Gastroesophageal sphincter (tissue), 4 donors: ENCODE measurements around the gene DLL1. TPM values are rescaled to one million over a fixed set of nuclear protein-coding genes. Genes with fewer than 3 reads are reported as not detected.
"Not testable (repeated sequence)": the region's sequence is repeated elsewhere in the genome, so short reads cannot be mapped to it uniquely, and the experiment has no call there.

Source experiments
- ATAC-seq: fragments of 150-250 bp; one replicate; pipeline ENCODE4 v1.9.1; 2016; ENCODE audit warnings: mild to moderate bottlenecking, moderate library complexity
- H3K27ac ChIP-seq, 4 donors: fragments of 200-600 bp; sonication (generic) in 3 of 4; 1 replicate in 3 of 4; 2 replicates in 1 of 4; pipeline ENCODE4 v1.5.1; 2016 to 2019
- H3K27me3 ChIP-seq: fragments of 200-600 bp; sonication (generic); one replicate; pipeline ENCODE4 v1.5.1; 2019
- H3K36me3 ChIP-seq, 2 donors: fragments of 200-600 bp; sonication (generic); one replicate each; pipeline ENCODE4 v1.5.1; 2019; ENCODE audit warnings: control low read depth in 1 of 2
- H3K4me1 ChIP-seq, 3 donors: fragments of 200-600 bp; sonication (generic); 1 replicate in 2 of 3; 2 replicates in 1 of 3; pipeline ENCODE4 v1.5.1; 2016 to 2019; ENCODE audit warnings: control low read depth in 2 of 3
- H3K4me3 ChIP-seq, 2 donors: fragments of 200-600 bp; sonication (generic); one replicate each; pipeline ENCODE4 v1.5.1; 2019; ENCODE audit warnings: mild to moderate bottlenecking in 1 of 2, moderate library complexity in 1 of 2
- H3K9me3 ChIP-seq, 3 donors: fragments of 200-600 bp; sonication (generic); one replicate each; pipeline ENCODE4 v1.5.1; 2017 to 2019; ENCODE audit warnings: control low read depth in 2 of 3
- EP300 ChIP-seq: sonication (generic); formaldehyde crosslinking; IDR thresholded peaks from one replicate; pipeline ENCODE4 v1.6.1; 2017; ENCODE audit warnings: antibody characterized with exemption, mild to moderate bottlenecking
- POLR2A ChIP-seq, 2 donors: fragments of 450-650 bp; IDR thresholded peaks; one replicate each; pipeline ENCODE4 v1.6.1; 2017; ENCODE audit warnings: antibody characterized with exemption in 2 of 2, mild to moderate bottlenecking in 2 of 2, moderate library complexity in 1 of 2
- POLR2AphosphoS5 ChIP-seq: sonication (generic); formaldehyde crosslinking; IDR thresholded peaks from one replicate; pipeline ENCODE4 v1.6.1; 2017; ENCODE audit warnings: antibody characterized with exemption
- WGBS, 2 donors: methylation state at CpG; one replicate each; pipeline ENCODE4 v1.1.5; 2018; ENCODE audit warnings: low coverage in 1 of 2; 5-methylcytosine and 5-hydroxymethylcytosine counted together
- total RNA-seq, 4 donors: library from RNA; depleted of rRNA; stranded (reverse); fragments of >200 nt; gene quantifications; one replicate each; pipeline ENCODE4 v1.1.0, GENCODE V29; 2016
- TF ChIP-seq, protein P1 (sequence below), 4 experiments: fragments of 200-600 bp in 2 of 4; fragments of 450-650 bp in 2 of 4; sonication (generic) in 1 of 4; IDR thresholded peaks; one replicate each; pipeline ENCODE4 v1.5.1; 2017 to 2019; ENCODE audit warnings: antibody characterized with exemption in 4 of 4, mild to moderate bottlenecking in 2 of 4, moderate library complexity in 2 of 4

The DLL1 gene
- total RNA-seq, 4 donors from 2014 or later, result 5.3 to 11.8 (median 6.5) TPM

DNA sequence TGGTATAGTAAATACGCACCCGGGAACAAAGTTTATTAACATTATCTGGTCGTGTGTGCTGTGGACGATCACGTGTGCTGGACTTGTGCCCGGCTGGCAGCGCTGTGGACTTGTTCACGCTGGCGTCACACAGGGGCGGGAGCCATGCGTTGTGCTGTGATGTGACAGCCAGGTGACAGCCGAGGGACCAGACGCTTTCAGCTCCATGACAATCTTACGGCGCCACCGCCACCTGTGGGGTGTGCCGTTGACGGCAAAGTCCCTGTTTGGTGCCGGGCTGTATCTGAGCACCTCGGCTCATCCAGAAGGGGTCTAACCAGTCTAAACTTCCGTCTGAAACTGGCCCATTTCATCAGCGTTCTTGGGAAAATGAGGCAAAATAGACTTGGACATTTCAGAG lies 25.2 kb downstream of the DLL1 start:
- 45 to 79% methylated on average over 10 of the region's 22 CpGs for WGBS, 2 donors
- Histone ChIP-seq H3K4me3 (no peak overlapping the region), H3K27me3 (no peaks in the 10 kb centered on the region), H3K9me3 (no peaks in the 10 kb centered on the region), H3K4me1 (peaks cover 0 to 19% (median 5%) of the 10 kb centered on the region in 3 donors), H3K27ac (peak overlapping the region in 1 of 4 donors; percentile 24), H3K36me3 (no peaks in the 10 kb centered on the region)
- no peak for TF ChIP-seq EP300
- TF ChIP-seq POLR2A (IDR thresholded peaks at IDR 0.05), result no peak
- TF ChIP-seq, protein P1, sequence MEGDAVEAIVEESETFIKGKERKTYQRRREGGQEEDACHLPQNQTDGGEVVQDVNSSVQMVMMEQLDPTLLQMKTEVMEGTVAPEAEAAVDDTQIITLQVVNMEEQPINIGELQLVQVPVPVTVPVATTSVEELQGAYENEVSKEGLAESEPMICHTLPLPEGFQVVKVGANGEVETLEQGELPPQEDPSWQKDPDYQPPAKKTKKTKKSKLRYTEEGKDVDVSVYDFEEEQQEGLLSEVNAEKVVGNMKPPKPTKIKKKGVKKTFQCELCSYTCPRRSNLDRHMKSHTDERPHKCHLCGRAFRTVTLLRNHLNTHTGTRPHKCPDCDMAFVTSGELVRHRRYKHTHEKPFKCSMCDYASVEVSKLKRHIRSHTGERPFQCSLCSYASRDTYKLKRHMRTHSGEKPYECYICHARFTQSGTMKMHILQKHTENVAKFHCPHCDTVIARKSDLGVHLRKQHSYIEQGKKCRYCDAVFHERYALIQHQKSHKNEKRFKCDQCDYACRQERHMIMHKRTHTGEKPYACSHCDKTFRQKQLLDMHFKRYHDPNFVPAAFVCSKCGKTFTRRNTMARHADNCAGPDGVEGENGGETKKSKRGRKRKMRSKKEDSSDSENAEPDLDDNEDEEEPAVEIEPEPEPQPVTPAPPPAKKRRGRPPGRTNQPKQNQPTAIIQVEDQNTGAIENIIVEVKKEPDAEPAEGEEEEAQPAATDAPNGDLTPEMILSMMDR (IDR thresholded peaks at IDR 0.05), result no peak
- no peak for TF ChIP-seq POLR2AphosphoS5
- ATAC-seq, result no peak

DNA sequence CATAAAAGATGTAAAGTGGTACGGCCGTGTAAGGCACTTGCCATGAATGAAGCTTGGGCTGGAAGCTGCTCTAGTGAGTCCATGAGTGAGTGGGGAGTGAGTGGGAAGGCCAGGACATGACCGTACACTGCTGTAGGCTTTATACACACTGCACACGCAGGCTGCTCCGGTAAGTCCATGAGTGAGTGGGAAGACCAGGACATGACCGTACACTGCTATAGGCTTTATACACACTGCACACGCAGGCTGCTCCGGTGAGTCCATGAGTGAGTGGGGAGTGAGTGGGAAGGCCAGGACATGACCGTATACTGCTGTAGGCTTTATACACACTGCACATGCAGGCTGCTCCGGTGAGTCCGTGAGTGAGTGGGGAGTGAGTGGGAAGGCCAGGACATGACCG lies 26.2 kb downstream of the DLL1 start:
- ATAC-seq, H3K27ac ChIP-seq, H3K36me3 ChIP-seq, H3K9me3 ChIP-seq, H3K4me3 ChIP-seq, H3K27me3 ChIP-seq: not testable (repeated sequence)
- peaks cover 0 to 13% (median 5%) of the 10 kb centered on the region in 3 donors for H3K4me1 ChIP-seq
- 78 to 80% methylated on average over 2 to 5 of the region's 12 CpGs for WGBS, 2 donors

DNA sequence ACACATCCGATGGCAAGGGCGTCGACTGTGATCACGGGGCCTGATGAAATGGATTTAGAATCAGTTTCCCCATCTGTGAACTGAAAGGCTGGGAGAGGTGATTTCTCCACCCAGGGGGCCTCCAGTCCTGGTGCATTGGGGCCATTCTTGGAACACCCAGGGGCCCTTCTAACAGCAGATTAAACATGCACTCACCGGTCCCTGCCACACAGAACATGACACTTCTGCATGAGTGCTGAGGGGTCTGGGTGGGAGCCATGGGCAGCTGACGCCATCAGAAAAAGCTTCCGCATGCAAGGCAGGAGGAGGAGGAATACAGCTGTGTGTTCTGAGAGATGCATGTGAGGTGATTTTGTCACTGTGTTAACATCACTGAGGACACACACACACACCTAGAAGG lies 26.8 kb downstream of the DLL1 start:
- TF ChIP-seq, protein P1 (IDR thresholded peaks at IDR 0.05), result no peak
- TF ChIP-seq POLR2A (IDR thresholded peaks at IDR 0.05), result no peak
- TF ChIP-seq EP300, result no peak
- no peak for TF ChIP-seq POLR2AphosphoS5
- no peaks in the 10 kb centered on the region for H3K9me3 ChIP-seq
- no peaks in the 10 kb centered on the region for H3K27me3 ChIP-seq
- no peak overlapping the region for H3K27ac ChIP-seq
- H3K4me1 ChIP-seq, result peaks cover 0 to 10% (median 5%) of the 10 kb centered on the region in 3 donors
- ATAC-seq, result no peak
- WGBS, 2 donors, result no CpG with 5 or more reads among the region's 7 CpGs
- no peaks in the 10 kb centered on the region for H3K36me3 ChIP-seq
- H3K4me3 ChIP-seq, result no peak overlapping the region

DNA sequence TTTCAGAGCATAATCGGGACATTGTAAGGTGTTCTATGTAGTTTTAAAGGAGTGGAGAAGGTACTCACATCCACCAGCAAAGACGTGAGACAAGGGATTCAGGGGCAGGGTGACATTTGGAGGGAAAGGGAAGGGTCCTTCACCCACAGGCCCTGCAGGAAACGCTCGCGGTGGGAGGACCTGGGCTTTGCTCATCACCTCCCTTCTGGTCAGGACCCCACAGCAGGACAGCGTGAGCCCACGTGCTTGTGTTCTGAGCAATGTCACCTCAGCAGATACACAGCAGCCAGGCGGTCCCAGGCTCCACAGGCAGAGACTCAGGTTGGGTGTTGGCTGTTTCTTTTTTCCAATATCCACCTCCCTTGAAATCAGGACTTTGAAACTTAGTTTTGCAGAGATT lies 27.5 kb downstream of the DLL1 start:
- Histone ChIP-seq H3K36me3 (no peaks in the 10 kb centered on the region), H3K4me3 (no peak overlapping the region), H3K9me3 (no peaks in the 10 kb centered on the region), H3K27ac (no peak overlapping the region), H3K27me3 (no peaks in the 10 kb centered on the region), H3K4me1 (peaks cover 0 to 10% (median 5%) of the 10 kb centered on the region in 3 donors)
- no peak for TF ChIP-seq EP300
- TF ChIP-seq, protein P1 (IDR thresholded peaks at IDR 0.05), result no peak
- TF ChIP-seq POLR2A (IDR thresholded peaks at IDR 0.05), result no peak
- 83 to 90% methylated on average over 5 to 6 of the region's 8 CpGs for WGBS, 2 donors
- no peak for ATAC-seq

DNA sequence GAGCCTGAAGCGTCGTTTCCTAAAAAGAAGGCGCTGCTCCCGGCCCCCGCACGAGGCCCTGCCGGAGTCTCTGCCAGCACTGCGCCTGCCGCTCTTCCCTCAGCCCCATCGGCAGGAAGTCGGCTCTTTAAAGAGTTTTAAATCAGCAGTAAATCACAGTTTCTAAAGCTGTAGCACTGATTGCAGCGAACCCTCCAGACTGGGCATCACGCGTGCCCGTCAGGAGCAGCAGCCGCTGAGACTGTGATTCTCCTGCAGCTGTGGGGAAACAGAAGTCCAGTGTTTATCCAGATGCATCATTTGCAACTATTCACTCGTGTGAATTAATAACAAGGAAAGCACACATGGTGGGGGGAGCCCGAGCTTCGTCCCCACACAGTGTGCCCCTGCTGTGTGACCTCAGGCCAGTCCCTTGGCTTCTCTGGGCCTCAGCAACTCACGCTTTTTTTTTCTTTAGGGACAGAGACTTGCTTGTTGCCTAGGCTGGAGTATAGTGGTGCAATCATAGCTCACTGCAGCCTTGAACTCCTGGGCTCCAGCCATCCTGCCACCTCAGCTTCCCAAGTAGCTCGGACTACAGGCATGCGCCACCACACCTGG lies 28.3 kb downstream of the DLL1 start:
- no peaks in the 10 kb centered on the region for H3K9me3 ChIP-seq
- no peak for ATAC-seq
- H3K27me3 ChIP-seq, result no peaks in the 10 kb centered on the region
- no peak overlapping the region for H3K27ac ChIP-seq
- H3K4me1 ChIP-seq, result peaks cover 0 to 10% (median 5%) of the 10 kb centered on the region in 3 donors
- H3K4me3 ChIP-seq, result no peak overlapping the region
- TF ChIP-seq POLR2A (IDR thresholded peaks at IDR 0.05), result no peak
- 91 to 92% methylated on average over 5 to 8 of the region's 22 CpGs for WGBS, 2 donors
- H3K36me3 ChIP-seq, result no peaks in the 10 kb centered on the region

DNA sequence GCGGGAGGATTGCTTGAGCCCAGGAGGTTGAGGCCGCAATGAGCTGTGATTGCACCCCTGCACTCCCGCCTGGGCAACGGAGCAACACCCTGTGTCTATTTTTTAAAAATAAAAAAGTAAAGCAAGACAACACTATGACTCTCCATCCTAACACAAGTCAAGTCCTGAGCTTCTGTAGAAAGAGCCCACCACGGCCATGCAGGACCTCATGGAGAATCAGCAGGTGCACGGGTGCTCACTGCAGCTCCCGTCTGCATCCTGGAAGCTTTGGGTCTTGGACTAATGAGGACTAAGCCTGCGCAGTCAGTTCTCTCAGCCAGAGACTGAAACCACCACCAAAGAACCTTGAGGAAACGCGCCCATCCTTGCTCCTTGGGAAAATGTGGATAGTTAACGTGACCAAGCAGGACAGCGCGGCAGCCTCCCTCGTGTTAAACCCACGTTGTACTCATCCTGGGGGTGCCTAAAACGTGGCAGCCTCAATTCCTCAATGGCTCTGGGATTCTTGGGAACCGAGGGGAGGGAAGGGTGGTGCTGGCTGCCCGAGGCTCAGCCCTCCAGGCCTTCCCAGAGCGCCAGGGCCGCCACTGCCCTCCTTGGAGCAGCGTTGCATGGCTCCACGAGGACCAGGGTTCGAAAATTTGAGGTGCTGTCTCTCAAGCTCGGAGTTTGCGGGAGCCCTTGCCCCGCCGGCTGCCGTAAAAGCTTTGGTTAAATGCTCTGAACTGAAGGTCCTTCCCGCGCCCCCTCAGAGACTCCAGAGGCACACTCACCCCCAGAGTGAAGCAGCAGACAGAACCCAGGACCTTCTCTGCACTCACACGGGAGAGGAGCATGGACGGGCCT lies 29.0 kb downstream of the DLL1 start:
- no peak overlapping the region for H3K4me3 ChIP-seq
- TF ChIP-seq POLR2AphosphoS5, result no peak
- no peak for TF ChIP-seq POLR2A (IDR thresholded peaks at IDR 0.05)
- TF ChIP-seq, protein P1 (IDR thresholded peaks at IDR 0.05), result no peak
- TF ChIP-seq EP300, result no peak
- H3K9me3 ChIP-seq, result no peaks in the 10 kb centered on the region
- H3K36me3 ChIP-seq, result no peaks in the 10 kb centered on the region
- peaks cover 0 to 10% (median 5%) of the 10 kb centered on the region in 3 donors for H3K4me1 ChIP-seq
- WGBS, 2 donors, result 84 to 100% methylated on average over 3 to 5 of the region's 32 CpGs
- H3K27ac ChIP-seq, result no peak overlapping the region
- no peak for ATAC-seq
- no peaks in the 10 kb centered on the region for H3K27me3 ChIP-seq
